Left cardiac atrium (tissue), 4 donors: ENCODE measurements around the gene TMEM14C. TPM values are rescaled to one million over a fixed set of nuclear protein-coding genes. Genes with fewer than 3 reads are reported as not detected.
A peak's percentile ranks its signal among the peaks of the same experiment; 100 is the strongest.

Source experiments
- ATAC-seq, 2 donors: fragments of 200-7000 bp; cut with Tn5 transposase; one replicate each; pipeline ENCODE4 v1.9.1; 2020; ENCODE audit warnings: mild to moderate bottlenecking in 2 of 2, moderate library complexity in 2 of 2
- DNase-seq: peaks from one replicate; pipeline ENCODE4 v3.0.0-alpha.2; 2020
- intact Hi-C, 2 donors: fragments of 100-400 bp; cut with DNase I; formaldehyde crosslinking; loops; one replicate each; pipeline versions ENCODE4 v1.14.1 to v1.15.1; 2022 to 2023
- long read RNA-seq: library from polyadenylated mRNA; unstranded; transcript quantifications from one replicate; pipeline ENCODE4 v2.0.0, GENCODE V29; 2021
- total RNA-seq, 2 donors: library from RNA; stranded (reverse); fragmentation: NEBNext Ultra II Directional; extraction: Animal tissue kit (Norgen Biotek cat#: 25700); gene quantifications; one replicate each; pipeline ENCODE4 v1.2.1, GENCODE V29; 2021
- donor health status: DM: no; HTN: yes; CAD: no.
- donor health status: DM: no; HTN: yes; CAD: no; lungs with severe emphysema.
- donor health status: DM: yes; HTN: yes; CAD: no.
- donor health status: Dilated cardiomyopathy.

TMEM14C gene
- total RNA-seq = 100 to 1,000 TPM; 103 to 108 TPM
- long read RNA-seq, transcript TMEM14C-201 (6 exons, 1,113 nt) = major isoform, 20 of 23 reads
- long read RNA-seq, partial matches to known transcripts = 1 of 23 reads
- long read RNA-seq, other reads (novel, unspliced or antisense) = 1 of 23 reads

DNA sequence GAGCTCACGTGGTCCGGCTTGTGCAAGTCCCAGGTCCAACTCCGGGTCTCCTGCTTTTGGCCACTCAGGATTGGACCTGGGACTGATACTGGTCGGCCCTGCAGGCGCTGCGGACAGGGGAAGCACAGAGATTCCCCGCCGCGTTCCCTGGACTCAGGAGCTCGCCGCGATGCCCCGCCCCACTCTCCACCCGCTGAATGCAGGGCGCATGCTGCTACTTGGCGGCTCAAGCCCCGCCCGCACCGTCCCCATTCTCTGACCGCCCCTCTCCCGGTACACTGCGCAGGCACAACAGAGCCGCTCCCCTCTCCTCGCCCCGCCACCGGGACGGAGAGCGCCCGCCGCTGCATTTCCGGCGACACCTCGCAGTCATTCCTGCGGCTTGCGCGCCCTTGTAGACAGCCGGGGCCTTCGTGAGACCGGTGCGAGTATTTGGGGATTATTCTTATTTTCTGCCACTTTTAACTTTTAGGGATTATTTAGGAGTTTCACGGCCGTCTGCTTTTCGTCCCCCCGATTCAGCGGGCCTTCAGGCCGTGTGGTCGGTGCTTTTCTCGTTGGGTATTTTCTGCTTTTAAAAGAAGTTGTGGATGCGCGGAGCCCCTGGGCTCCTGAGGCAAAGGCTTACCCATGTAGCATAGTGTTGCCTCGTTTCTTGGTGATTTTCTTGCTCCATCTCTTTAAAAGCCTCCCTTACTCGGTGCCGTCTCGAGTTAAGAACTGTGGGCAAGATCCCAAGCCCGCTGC, at the start of gene TMEM14C:
Gene TMEM14C (plus strand): TSS at position 251 of the 747 bp plus-strand sequence. CDS start 1,544 bp downstream, outside the sequence.
- intact Hi-C loops = loop anchor here in 1 of 2 donors (1.0 to 2.0 kb wide), 2 partner anchors 24 to 28 kb away; partner anchors contain the start of genes C6orf52, PAK1IP1 and TMEM14B
- DNase-seq (peak; percentile 100), ATAC-seq (peak; percentile 98 to 99)

DNA sequence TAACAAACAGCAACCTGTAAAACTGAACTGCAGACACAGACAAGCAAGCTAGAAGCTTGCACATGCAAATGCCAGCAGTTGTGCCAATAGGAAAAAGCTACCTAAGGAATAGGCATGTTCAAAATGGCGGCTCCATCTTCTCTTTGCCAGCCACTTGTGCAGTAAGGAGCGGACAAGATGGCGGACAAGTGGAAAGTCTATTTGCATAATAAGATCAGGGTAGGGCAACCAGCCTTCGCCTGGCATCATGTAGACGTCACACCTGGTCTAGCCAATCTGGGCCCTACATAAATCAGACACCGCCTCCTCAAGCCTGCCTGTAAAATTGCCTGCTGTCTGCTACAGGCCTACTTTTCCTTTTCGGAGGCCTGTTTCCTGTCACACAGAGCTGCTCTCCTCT, 46.5 kb upstream of the TMEM14C start:
- ATAC-seq (no peak), DNase-seq (no peak)
- intact Hi-C loops = no loop called here

GRCh38 chr6:10678456-10678855, 44.4 kb upstream of the TMEM14C start:
- DNase-seq (no peak), ATAC-seq (no peak)
- intact Hi-C loops = no loop called here

GRCh38 chr6:10681795-10682194, 41.1 kb upstream of the TMEM14C start:
- DNase-seq (no peak), ATAC-seq (no peak)
- intact Hi-C loops = no loop called here

DNA sequence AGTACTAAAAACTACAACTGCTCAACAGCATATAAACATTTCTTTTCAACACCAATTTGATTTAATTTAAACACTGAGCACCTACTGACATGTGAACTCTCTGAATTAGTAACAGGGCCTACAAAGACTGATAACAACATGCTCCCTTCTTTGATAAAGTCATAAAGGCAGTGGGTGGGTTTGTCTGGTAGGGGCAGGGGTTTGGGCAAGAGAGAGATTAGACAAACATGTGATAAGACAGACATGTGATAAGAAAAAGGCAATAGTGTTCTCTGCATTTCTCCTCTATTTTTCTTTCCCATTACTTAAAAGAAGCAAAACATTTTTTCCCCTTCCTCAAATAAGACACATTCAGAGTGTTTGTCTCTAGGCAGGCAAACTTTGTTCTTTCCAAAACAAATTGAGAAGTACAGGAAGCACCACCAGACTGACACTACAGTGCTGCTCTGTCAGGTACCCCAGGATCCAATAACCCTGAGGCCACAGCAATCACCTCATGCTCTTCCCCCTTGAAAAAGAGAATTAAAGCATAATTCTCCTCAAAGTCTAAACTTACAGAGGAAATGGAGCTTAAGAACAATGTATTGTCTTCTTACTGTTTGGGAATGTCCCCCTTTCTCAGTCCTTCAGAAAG, 40.4 kb upstream of the TMEM14C start:
- intact Hi-C loops = no loop called here
- ATAC-seq = no peak
- no peak for DNase-seq

DNA sequence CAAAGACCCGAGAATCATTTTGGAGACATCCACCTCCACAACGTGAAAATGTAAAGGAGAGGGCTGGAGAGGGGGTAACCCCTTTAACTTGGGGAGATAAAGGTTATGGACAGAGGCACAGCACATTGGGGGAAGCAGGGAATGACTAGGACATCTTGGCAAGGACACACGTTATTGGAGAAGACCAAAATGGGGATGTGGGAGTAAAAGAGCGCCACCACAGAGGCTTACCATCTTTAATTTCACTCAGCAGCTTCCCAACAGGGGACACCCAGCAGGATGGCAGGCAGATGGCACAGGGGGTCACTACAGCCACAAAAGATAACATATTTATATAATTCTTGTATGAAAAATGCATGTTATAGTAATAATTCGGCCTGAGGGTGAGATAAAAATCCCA, 38.3 kb upstream of the TMEM14C start:
- no peak for ATAC-seq
- intact Hi-C loops = no loop called here
- no peak for DNase-seq

GRCh38 chr6:10685092-10685915, 37.6 kb upstream of the TMEM14C start:
- DNase-seq (no peak), ATAC-seq (no peak)
- intact Hi-C loops = no loop called here

GRCh38 chr6:10686901-10687300, 36.0 kb upstream of the TMEM14C start:
- ATAC-seq = no peak
- intact Hi-C loops = no loop called here
- DNase-seq = no peak

GRCh38 chr6:10687582-10687981, 35.3 kb upstream of the TMEM14C start:
- DNase-seq (no peak), ATAC-seq (no peak)
- intact Hi-C loops = no loop called here

DNA sequence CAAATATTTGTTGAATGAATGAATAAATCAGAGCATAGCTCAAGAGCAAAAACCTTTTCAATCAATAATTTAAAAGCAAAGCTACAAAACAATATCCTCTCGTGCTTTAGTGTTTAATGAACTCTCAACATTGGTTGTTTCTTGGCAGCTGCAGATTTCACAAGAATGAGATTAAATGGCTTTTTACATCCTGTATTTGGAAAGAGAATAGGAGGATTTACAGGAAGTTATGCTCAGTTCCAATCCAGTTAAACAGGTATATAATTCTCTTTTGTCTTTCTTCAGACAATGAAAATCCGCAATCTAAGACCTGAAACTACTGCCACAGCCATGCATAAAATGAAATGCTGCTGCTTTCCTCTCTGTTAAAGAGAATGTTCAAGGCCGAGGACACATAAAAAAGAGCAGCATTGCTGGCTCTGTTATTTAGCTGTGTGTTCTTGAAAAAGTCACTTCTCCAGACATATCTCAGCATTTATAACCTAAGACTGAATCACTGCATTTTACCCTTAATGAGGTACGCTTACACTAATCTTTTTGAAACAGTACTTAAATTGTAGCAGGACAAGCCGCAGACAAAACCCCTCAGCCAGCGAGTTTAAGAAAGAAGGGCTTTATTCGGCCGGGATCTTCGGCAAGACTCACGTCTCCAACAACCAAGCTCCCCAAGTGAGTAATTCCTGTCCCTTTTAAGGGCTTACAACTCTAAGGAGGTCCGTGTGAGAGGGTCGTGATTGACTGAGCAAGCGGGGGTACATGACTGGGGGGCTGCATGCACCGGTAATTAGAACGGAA, 32.0 kb upstream of the TMEM14C start:
- DNase-seq (no peak), ATAC-seq (no peak)
- intact Hi-C loops = loop anchor here in 1 of 2 donors (5.0 kb wide), 1 partner anchor 179 kb away; no protein-coding TSS in a partner anchor

GRCh38 chr6:10692965-10693538, 29.8 kb upstream of the TMEM14C start:
- ATAC-seq (no peak), DNase-seq (no peak)
- intact Hi-C loops = loop anchor here in 1 of 2 donors (5.0 kb wide), 1 partner anchor 181 kb away; no protein-coding TSS in a partner anchor

DNA sequence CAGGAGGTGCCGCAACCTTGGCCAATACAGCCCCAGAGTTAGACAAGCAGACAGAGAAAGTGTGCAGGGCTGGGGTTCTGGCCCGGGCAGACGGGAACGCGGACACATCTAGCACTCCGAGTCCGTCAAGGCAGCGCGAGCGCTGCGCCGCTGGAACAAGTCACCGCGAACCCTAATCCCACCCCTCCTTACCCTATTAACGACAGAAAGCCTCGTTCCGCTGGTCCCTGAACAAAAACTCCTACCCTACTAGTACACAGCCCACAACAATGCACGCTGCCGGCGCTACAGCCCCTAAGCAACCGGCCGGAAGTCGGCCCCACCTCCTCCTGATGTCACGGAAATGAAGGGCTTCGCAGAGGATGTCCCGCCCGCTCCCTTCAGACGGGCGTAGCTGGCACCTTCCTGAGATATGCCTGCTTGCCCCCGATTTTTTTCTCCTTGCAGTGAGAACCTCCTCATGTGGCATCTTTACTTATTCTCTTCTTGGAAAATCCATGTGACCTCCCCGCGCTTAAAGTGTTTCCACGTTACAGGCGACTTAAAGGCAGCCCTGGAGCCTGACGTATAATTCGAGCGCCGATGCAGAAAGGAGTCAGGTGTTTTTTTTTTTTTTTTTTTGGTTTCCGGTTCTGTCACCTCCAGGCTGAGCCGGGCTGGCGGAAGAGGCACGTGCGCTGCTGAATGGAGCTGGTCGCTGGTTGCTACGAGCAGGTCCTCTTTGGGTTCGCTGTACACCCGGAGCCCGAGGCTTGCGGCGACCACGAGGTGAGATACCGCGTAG, 28.4 kb upstream of the TMEM14C start, which contains the start of the genes C6orf52 and PAK1IP1:
Gene C6orf52 (minus strand): TSS at position 315 of the 784 bp plus-strand sequence. CDS start 7,066 bp downstream, outside the sequence.
Gene PAK1IP1 (plus strand): TSS at position 671 of the 784 bp plus-strand sequence. CDS start 14 bp downstream, at position 685.
- intact Hi-C loops = loop anchor here in 1 of 2 donors (2.0 to 5.0 kb wide), 3 partner anchors 28 to 182 kb away; partner anchors contain the start of genes TMEM14B and TMEM14C
- DNase-seq (peak; percentile 95), ATAC-seq (peak; percentile 99)

- ATAC-seq (no peak), DNase-seq (no peak)
- intact Hi-C loops = loop anchor here in 1 of 2 donors (2.0 kb wide), 2 partner anchors 28 to 52 kb away; partner anchors contain the start of genes TMEM14B and TMEM14C
Measured at GRCh38 chr6:10695086-10695657, 27.7 kb upstream of the TMEM14C start.

GRCh38 chr6:10696655-10697054, 26.2 kb upstream of the TMEM14C start:
- intact Hi-C loops = no loop called here
- DNase-seq (no peak), ATAC-seq (no peak)

- ATAC-seq (no peak), DNase-seq (no peak)
- intact Hi-C loops = no loop called here
Measured at GRCh38 chr6:10713962-10714361, 8.9 kb upstream of the TMEM14C start.

GRCh38 chr6:10719296-10719963, 3.4 kb upstream of the TMEM14C start:
- DNase-seq = no peak
- intact Hi-C loops = no loop called here
- no peak for ATAC-seq
